Tibial nerve (tissue), 4 donors: ENCODE results near the gene TRAP1.

Experiments used
- CTCF ChIP-seq, 5 experiments: fragments of 200-600 bp in 3 of 5; fragments of 450-650 bp in 2 of 5; sonication (generic) in 3 of 5; IDR thresholded peaks; one replicate each; pipeline ENCODE4 v1.5.1; 2016 to 2019; ENCODE audit warnings: antibody characterized with exemption in 5 of 5, mild to moderate bottlenecking in 3 of 5, moderate library complexity in 2 of 5
- EP300 ChIP-seq, 2 donors: sonication (generic); formaldehyde crosslinking; IDR thresholded peaks; one replicate each; pipeline ENCODE4 v1.6.1; 2017; ENCODE audit warnings: antibody characterized with exemption in 2 of 2, mild to moderate bottlenecking in 1 of 2
- POLR2A ChIP-seq, 2 donors: fragments of 450-650 bp; IDR thresholded peaks; one replicate each; pipeline ENCODE4 v1.6.1; 2017; ENCODE audit warnings: antibody characterized with exemption in 2 of 2, mild to moderate bottlenecking in 2 of 2, moderate library complexity in 2 of 2

GRCh38 chr16:3745751-3746355 is 28.5 kb upstream of the TRAP1 start:
- no peak for TF ChIP-seq CTCF (IDR thresholded peaks at IDR 0.05)
- TF ChIP-seq POLR2A (IDR thresholded peaks at IDR 0.05): no peak
- TF ChIP-seq EP300 (IDR thresholded peaks at IDR 0.05): peak in 1 of 2 donors; percentile 13
